HG03521 (cell line): ENCODE measurements around the gene PPP6R3.

Experiments
- ATAC-seq: cut with Tn5 transposase; IDR thresholded peaks from one replicate; pipeline ENCODE4 v1.9.1; 2021; ENCODE audit warnings: mild to moderate bottlenecking, moderate library complexity; ENCODE audit not compliant: unreplicated experiment

Gene PPP6R3

GRCh38 chr11:68641880-68642279 is 181.3 kb downstream of the PPP6R3 start:
- no peak for ATAC-seq

GRCh38 chr11:68643585-68643984 is 183.0 kb downstream of the PPP6R3 start:
- no peak for ATAC-seq

- no peak for ATAC-seq
Observed at GRCh38 chr11:68646832-68647231, 186.3 kb downstream of the PPP6R3 start.

- no peak for ATAC-seq
Observed at GRCh38 chr11:68649851-68650555, 189.5 kb downstream of the PPP6R3 start.

GRCh38 chr11:68650801-68651200 is 190.2 kb downstream of the PPP6R3 start:
- no peak for ATAC-seq

GRCh38 chr11:68651208-68651984 is 190.8 kb downstream of the PPP6R3 start:
- ATAC-seq, result no peak

GRCh38 chr11:68651985-68652682 is 191.6 kb downstream of the PPP6R3 start:
- no peak for ATAC-seq

GRCh38 chr11:68652683-68653156 is 192.2 kb downstream of the PPP6R3 start:
- no peak for ATAC-seq

- no peak for ATAC-seq
Observed at GRCh38 chr11:68653486-68654430, 193.2 kb downstream of the PPP6R3 start.

- no peak for ATAC-seq
Observed at GRCh38 chr11:68654978-68655377, 194.4 kb downstream of the PPP6R3 start.

GRCh38 chr11:68655406-68655805 is 194.9 kb downstream of the PPP6R3 start:
- ATAC-seq, result no peak

- ATAC-seq, result no peak
Observed at GRCh38 chr11:68655806-68656205, 195.3 kb downstream of the PPP6R3 start.

GRCh38 chr11:68657021-68657780 is 196.6 kb downstream of the PPP6R3 start:
- no peak for ATAC-seq

- ATAC-seq, result no peak
Observed at GRCh38 chr11:68658097-68658496, 197.5 kb downstream of the PPP6R3 start.

GRCh38 chr11:68658661-68659060 is 198.1 kb downstream of the PPP6R3 start:
- no peak for ATAC-seq

GRCh38 chr11:68659158-68659921 is 198.8 kb downstream of the PPP6R3 start:
- no peak for ATAC-seq

- no peak for ATAC-seq
Observed at GRCh38 chr11:68660066-68660810, 199.7 kb downstream of the PPP6R3 start.

- no peak for ATAC-seq
Observed at GRCh38 chr11:68661014-68661413, 200.5 kb downstream of the PPP6R3 start.
